Mucosa of descending colon (tissue), 3 donors: Measurements from ENCODE around the gene XRCC3. TPM values are rescaled to one million over a fixed set of nuclear protein-coding genes. Genes with fewer than 3 reads are reported as not detected.

Source experiments
- ATAC-seq: fragments of 200-7000 bp; cut with Tn5 transposase; one replicate; pipeline ENCODE4 v1.9.1; 2020; ENCODE audit warnings: mild to moderate bottlenecking, moderate library complexity
- DNase-seq, 3 donors: peaks; one replicate each; pipeline ENCODE4 v3.0.0-alpha.2; 2020
- H3K36me3 ChIP-seq: fragments of 200-600 bp; one replicate; pipeline ENCODE4 v1.8.0; 2021; ENCODE audit warnings: low read depth, mild to moderate bottlenecking
- H3K4me1 ChIP-seq: fragments of 200-600 bp; one replicate; pipeline ENCODE4 v1.8.0; 2021; ENCODE audit warnings: low read depth, mild to moderate bottlenecking
- H3K4me3 ChIP-seq: fragments of 200-600 bp; one replicate; pipeline ENCODE4 v1.8.0; 2021; ENCODE audit warnings: mild to moderate bottlenecking
- H3K9me3 ChIP-seq: fragments of 200-600 bp; one replicate; pipeline ENCODE4 v1.8.0; 2021; ENCODE audit warnings: mild to moderate bottlenecking
- CTCF ChIP-seq: fragments of 200-600 bp; IDR thresholded peaks from one replicate; pipeline ENCODE4 v1.8.0; 2022; ENCODE audit warnings: antibody characterized with exemption, mild to moderate bottlenecking
- intact Hi-C, 2 donors: fragments of 100-400 bp; cut with DNase I in 1 of 2; cut with micrococcal nuclease in 1 of 2; formaldehyde crosslinking; loops; one replicate each; pipeline versions ENCODE4 v1.11.0 to v1.11.1; 2022; cut with DNase I, micrococcal nuclease
- total RNA-seq, 3 donors: library from RNA; stranded (reverse); fragmentation: NEBNext Ultra II Directional in 2 of 3; extraction: Animal tissue kit (Norgen Biotek cat#: 25700) in 2 of 3; gene quantifications; one replicate each; pipeline versions ENCODE4 v1.2.1 to v1.2.4, GENCODE V29; 2021 to 2023
- donor health status: DM: no; HTN: no; CAD: no; lungs with moderate emphysema.
- donor health status: DM: no; HTN: no; CAD: no.
- donor health status: DM: no; HTN: yes; CAD: no.

XRCC3 gene
- total RNA-seq, 3 donors from 2014 or later, result 7.7 to 17.8 (median 11.0) TPM

DNA sequence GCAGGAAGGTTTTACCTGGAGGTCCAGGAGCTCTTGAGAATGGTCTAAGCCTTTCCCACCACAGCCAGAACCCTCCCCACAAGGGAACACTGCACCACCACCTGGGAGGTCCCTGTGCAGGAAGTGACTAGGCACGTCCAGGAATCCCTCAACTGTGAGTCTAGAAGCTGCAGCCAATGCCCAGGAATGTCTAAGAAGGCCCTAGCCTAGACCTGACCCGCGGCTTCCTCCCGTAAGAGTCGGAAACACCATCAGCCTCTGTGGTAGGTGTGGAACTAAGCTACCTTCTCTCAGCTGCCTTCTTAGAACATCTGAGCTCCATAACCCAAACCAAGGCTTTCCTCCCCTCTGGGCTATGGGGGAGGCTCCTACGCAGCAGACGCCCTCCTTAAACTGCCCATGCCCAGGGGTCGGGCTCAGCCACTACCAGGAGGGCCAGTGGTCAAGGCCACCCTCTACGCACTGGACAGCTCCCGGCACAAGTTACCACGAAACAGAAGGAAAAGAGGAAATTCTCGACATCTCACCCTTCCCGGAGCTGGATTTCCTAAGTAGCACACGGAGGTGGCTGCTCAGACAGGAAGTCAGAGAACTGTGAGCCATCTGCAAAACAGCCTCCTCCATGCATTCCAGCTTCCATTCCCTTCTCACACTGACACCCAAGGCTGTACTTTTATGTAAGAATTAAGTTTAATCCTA lies 25.9 kb upstream of the XRCC3 start:
- Histone ChIP-seq H3K4me1 (no peaks in the 10 kb centered on the region), H3K4me3 (no peak overlapping the region), H3K9me3 (no peaks in the 10 kb centered on the region), H3K36me3 (no peaks in the 10 kb centered on the region)
- no peak for ATAC-seq
- no peak for TF ChIP-seq CTCF
- intact Hi-C loops, result no loop called here
- no peak for DNase-seq

DNA sequence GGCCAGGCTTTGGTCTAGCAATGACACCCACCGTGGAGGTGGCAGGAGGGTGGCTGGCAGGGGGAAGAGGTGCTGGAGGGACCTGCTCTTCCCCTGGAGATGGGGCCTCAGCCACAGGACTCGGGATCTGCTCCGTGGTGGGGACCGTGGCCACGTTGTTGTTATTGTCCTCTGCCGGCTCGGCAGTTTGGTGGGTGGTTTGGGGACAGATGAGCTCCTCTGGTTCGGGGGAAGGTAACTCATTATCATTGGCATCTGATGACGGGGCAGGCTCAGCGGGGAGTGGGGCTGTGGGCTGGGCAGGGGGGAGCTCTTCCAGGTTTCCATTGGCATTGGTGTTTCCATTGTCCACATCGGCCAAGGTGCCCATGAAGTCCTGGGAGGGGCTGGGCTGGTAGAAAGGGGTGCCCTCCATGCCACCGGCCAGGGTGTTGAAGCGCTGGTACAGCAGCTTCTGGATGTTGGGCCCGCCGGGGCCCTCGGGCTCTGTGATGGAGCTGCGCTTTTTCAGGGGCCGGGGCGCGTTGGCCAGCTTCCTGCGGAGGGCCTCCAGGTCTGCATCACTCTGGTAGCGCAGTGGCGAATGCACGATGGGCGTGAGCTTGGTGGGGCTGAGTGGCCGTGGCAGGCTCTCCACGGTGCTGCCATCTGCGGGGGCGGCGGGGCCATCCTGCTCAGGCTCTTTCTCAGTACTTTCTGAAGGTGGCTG lies 24.7 kb upstream of the XRCC3 start:
- no peaks in the 10 kb centered on the region for H3K36me3 ChIP-seq
- no peak overlapping the region for H3K4me3 ChIP-seq
- intact Hi-C loops, result no loop called here
- no peak for TF ChIP-seq CTCF
- ATAC-seq, result no peak
- no peaks in the 10 kb centered on the region for H3K4me1 ChIP-seq
- no peak for DNase-seq
- H3K9me3 ChIP-seq, result no peaks in the 10 kb centered on the region

GRCh38 chr14:103739466-103739792 lies 24.2 kb upstream of the XRCC3 start:
- Histone ChIP-seq H3K4me3 (no peak overlapping the region), H3K4me1 (no peaks in the 10 kb centered on the region), H3K36me3 (no peaks in the 10 kb centered on the region), H3K9me3 (no peaks in the 10 kb centered on the region)
- TF ChIP-seq CTCF, result no peak
- no peak for DNase-seq
- intact Hi-C loops, result no loop called here
- no peak for ATAC-seq

GRCh38 chr14:103738701-103739451 lies 23.6 kb upstream of the XRCC3 start:
- TF ChIP-seq CTCF, result no peak
- Histone ChIP-seq H3K36me3 (no peaks in the 10 kb centered on the region), H3K9me3 (no peaks in the 10 kb centered on the region), H3K4me1 (no peaks in the 10 kb centered on the region), H3K4me3 (no peak overlapping the region)
- DNase-seq (no peak), ATAC-seq (no peak)
- intact Hi-C loops, result no loop called here

- no peak for ATAC-seq
- no peak for TF ChIP-seq CTCF
- DNase-seq, result no peak
- Histone ChIP-seq H3K36me3 (no peaks in the 10 kb centered on the region), H3K4me1 (no peaks in the 10 kb centered on the region), H3K4me3 (no peak overlapping the region), H3K9me3 (no peaks in the 10 kb centered on the region)
- intact Hi-C loops, result no loop called here
Observed at GRCh38 chr14:103738166-103738565, 22.9 kb upstream of the XRCC3 start.
